H9 (cell line): ENCODE results near the gene RAB1A. TPM values are rescaled to one million over a fixed set of nuclear protein-coding genes. Genes with fewer than 3 reads are reported as not detected.

Source experiments
- DNase-seq: peaks from one replicate; pipeline ENCODE4 v3.0.0-alpha.2; 2017
- H2AFZ ChIP-seq: one replicate; pipeline ENCODE4 v1.6.1; 2013; ENCODE audit warnings: mild to moderate bottlenecking, low read length, control low read depth, moderate library complexity
- H2AK5ac ChIP-seq: 2 replicates; pipeline ENCODE4 v1.6.1; 2013; ENCODE audit warnings: low read length, control low read depth, mixed read lengths; ENCODE audit not compliant: insufficient read length
- H2BK120ac ChIP-seq: one replicate; pipeline ENCODE4 v1.6.1; 2013; ENCODE audit warnings: low read depth, mild to moderate bottlenecking, low read length, control low read depth, inconsistent platforms; ENCODE audit not compliant: poor library complexity, severe bottlenecking
- H2BK12ac ChIP-seq: 2 replicates; pipeline ENCODE4 v1.6.1; 2013; ENCODE audit warnings: low read length, control low read depth, mixed read lengths, low read depth; ENCODE audit not compliant: insufficient read length
- H2BK15ac ChIP-seq: 2 replicates; pipeline ENCODE4 v1.6.1; 2013; ENCODE audit warnings: low read depth, low read length, control low read depth
- H2BK20ac ChIP-seq: one replicate; pipeline ENCODE4 v1.6.1; 2013; ENCODE audit warnings: low read depth, mild to moderate bottlenecking, low read length, control low read depth, inconsistent platforms; ENCODE audit not compliant: poor library complexity, severe bottlenecking
- H2BK5ac ChIP-seq: 2 replicates; pipeline ENCODE4 v1.6.1; 2013; ENCODE audit warnings: low read length, control low read depth, mixed read lengths; ENCODE audit not compliant: insufficient read length
- H3K14ac ChIP-seq: 2 replicates; pipeline ENCODE4 v1.6.1; 2013; ENCODE audit warnings: low read length, control low read depth; ENCODE audit not compliant: insufficient read depth
- H3K18ac ChIP-seq: 2 replicates; pipeline ENCODE4 v1.6.1; 2013; ENCODE audit warnings: low read depth, mild to moderate bottlenecking, mixed read lengths, low read length, control low read depth; ENCODE audit not compliant: insufficient read length
- H3K23ac ChIP-seq: 2 replicates; pipeline ENCODE4 v1.6.1; 2013; ENCODE audit warnings: low read length, control low read depth, mixed read lengths, low read depth; ENCODE audit not compliant: insufficient read length
- H3K23me2 ChIP-seq: 2 replicates; pipeline ENCODE4 v1.6.1; 2013; ENCODE audit warnings: low read depth, mild to moderate bottlenecking, mixed read lengths, low read length, control low read depth; ENCODE audit not compliant: insufficient read length, poor library complexity, severe bottlenecking
- H3K27ac ChIP-seq: 2 replicates; pipeline ENCODE4 v1.5.1; 2013; ENCODE audit warnings: low read length, control low read depth, mixed read lengths, low read depth; ENCODE audit not compliant: insufficient read length
- H3K27me3 ChIP-seq: 2 replicates; pipeline ENCODE4 v1.6.1; 2013; ENCODE audit warnings: low read length, control low read depth, inconsistent platforms; ENCODE audit not compliant: insufficient read depth
- H3K4ac ChIP-seq: 2 replicates; pipeline ENCODE4 v1.6.1; 2013; ENCODE audit warnings: low read depth, mild to moderate bottlenecking, control low read depth, inconsistent platforms, low read length, moderate library complexity
- H3K4me1 ChIP-seq: 2 replicates; pipeline ENCODE4 v1.6.1; 2013; ENCODE audit warnings: low read length, control low read depth, inconsistent platforms; ENCODE audit not compliant: insufficient read depth
- H3K4me2 ChIP-seq: 2 replicates; pipeline ENCODE4 v1.6.1; 2013; ENCODE audit warnings: low read length, control low read depth, mixed read lengths; ENCODE audit not compliant: insufficient read length, insufficient read depth
- H3K56ac ChIP-seq: 2 replicates; pipeline ENCODE4 v1.6.1; 2013; ENCODE audit warnings: low read depth, mild to moderate bottlenecking, mixed read lengths, low read length, control low read depth; ENCODE audit not compliant: insufficient read length
- H3K79me1 ChIP-seq: 2 replicates; pipeline ENCODE4 v1.6.1; 2013; ENCODE audit warnings: low read depth, mild to moderate bottlenecking, moderate library complexity, low read length, control low read depth, inconsistent platforms; ENCODE audit not compliant: insufficient read depth, poor library complexity, severe bottlenecking
- H3K79me2 ChIP-seq: 2 replicates; pipeline ENCODE4 v1.6.1; 2013; ENCODE audit warnings: low read length, control low read depth, inconsistent platforms; ENCODE audit not compliant: insufficient read depth
- H3K9ac ChIP-seq: 2 replicates; pipeline ENCODE4 v1.6.1; 2013; ENCODE audit warnings: low read length, control low read depth, mixed read lengths; ENCODE audit not compliant: insufficient read length; ENCODE audit errors: extremely low read depth
- H3K9me3 ChIP-seq: one replicate; pipeline ENCODE4 v1.6.1; 2013; ENCODE audit warnings: low read depth, low read length, inconsistent platforms; ENCODE audit not compliant: control insufficient read depth
- H3T11ph ChIP-seq: one replicate; pipeline ENCODE4 v1.6.1; 2013; ENCODE audit warnings: mild to moderate bottlenecking, low read length, control low read depth, inconsistent platforms
- H4K20me1 ChIP-seq: one replicate; pipeline ENCODE4 v1.6.1; 2013; ENCODE audit not compliant: control insufficient read depth, insufficient read length, insufficient read depth
- H4K5ac ChIP-seq: 2 replicates; pipeline ENCODE4 v1.6.1; 2013; ENCODE audit warnings: low read depth, mild to moderate bottlenecking, mixed read lengths, low read length, control low read depth; ENCODE audit not compliant: insufficient read length
- H4K8ac ChIP-seq: replicated peaks from 2 replicates; pipeline ENCODE4 v1.6.1; 2013; ENCODE audit warnings: low read length, control low read depth, mixed read lengths, low read depth; ENCODE audit not compliant: insufficient read length
- H4K91ac ChIP-seq: 2 replicates; pipeline ENCODE4 v1.6.1; 2013; ENCODE audit warnings: low read depth, mild to moderate bottlenecking, moderate library complexity, mixed read lengths, low read length, control low read depth; ENCODE audit not compliant: insufficient read length
- H3K27ac Mint-ChIP-seq, 3 experiments: 2 replicates in 2 of 3; 3 replicates in 1 of 3; pipeline ENCODE4 v1.8.0; 2020 to 2021; ENCODE audit warnings: mixed read lengths in 3 of 3, mild to moderate bottlenecking in 1 of 3, moderate library complexity in 1 of 3
- H3K27me3 Mint-ChIP-seq: 2 replicates; pipeline ENCODE4 v1.8.0; 2021; ENCODE audit warnings: low read depth, mild to moderate bottlenecking, moderate library complexity, mixed read lengths
- H3K36me3 Mint-ChIP-seq, 3 experiments: 2 replicates in 2 of 3; 3 replicates in 1 of 3; pipeline ENCODE4 v1.8.0; 2020 to 2021; ENCODE audit warnings: low read depth in 3 of 3, mixed read lengths in 3 of 3; ENCODE audit not compliant: insufficient read depth in 1 of 3
- H3K4me1 Mint-ChIP-seq, 2 experiments: 2 replicates each; pipeline ENCODE4 v1.8.0; 2020; ENCODE audit warnings: mixed read lengths in 2 of 2
- H3K4me3 Mint-ChIP-seq, 2 experiments: 2 replicates in 1 of 2; 3 replicates in 1 of 2; pipeline ENCODE4 v1.8.0; 2020 to 2021; ENCODE audit warnings: mild to moderate bottlenecking in 2 of 2, mixed read lengths in 2 of 2, moderate library complexity in 1 of 2
- H3K9me3 Mint-ChIP-seq, 2 experiments: 2 replicates in 1 of 2; 3 replicates in 1 of 2; pipeline ENCODE4 v1.8.0; 2020; ENCODE audit warnings: mild to moderate bottlenecking in 2 of 2, mixed read lengths in 2 of 2, moderate library complexity in 1 of 2
- CTCF ChIP-seq: fragments of 200-600 bp; sonication (generic); conservative IDR thresholded peaks from 3 replicates; pipeline ENCODE4 v1.8.0; 2021; ENCODE audit warnings: antibody characterized with exemption, mild to moderate bottlenecking
- WGBS: extraction: QIAGEN DNeasy Blood & Tissue Kit; methylation state at CpG from one replicate; pipeline ENCODE4 v1.1.7; 2013; ENCODE audit warnings: missing lambda C conversion rate, low lambda C conversion rate, mixed read lengths; ENCODE audit not compliant: insufficient read length; ENCODE audit errors: extremely low coverage; 5-methylcytosine and 5-hydroxymethylcytosine counted together
- total RNA-seq: library from RNA; stranded (reverse); gene quantifications from 2 replicates; pipeline ENCODE4 v1.2.1, GENCODE V29; 2021

Gene RAB1A
- total RNA-seq, 1 experiment from 2014 or later, result 112 TPM

- no peaks in the 10 kb centered on the region for H3K9me3 Mint-ChIP-seq
- Histone ChIP-seq H4K8ac (no peak overlapping the region), H3K79me1 (no peaks in the 10 kb centered on the region), H4K91ac (no peak overlapping the region), H3K23me2 (no peaks in the 10 kb centered on the region), H2AK5ac (no peak overlapping the region), H2BK15ac (no peak overlapping the region), H3K27me3 (no peaks in the 10 kb centered on the region), H2AFZ (no peak overlapping the region), H3K23ac (no peak overlapping the region), H2BK120ac (no peak overlapping the region), H3K18ac (no peak overlapping the region), H2BK20ac (no peak overlapping the region), H4K5ac (no peak overlapping the region), H3K79me2 (no peaks in the 10 kb centered on the region), H3K27ac (no peak overlapping the region), H3K9me3 (no peaks in the 10 kb centered on the region), H3K14ac (no peak overlapping the region; the same call in 1 of the 2 replicates), H3K4me1 (peaks cover 10% of the 10 kb centered on the region; the same call in 1 of the 2 replicates), H3K56ac (no peak overlapping the region), H4K20me1 (no peaks in the 10 kb centered on the region), H3K4ac (no peak overlapping the region), H3K4me2 (no peak overlapping the region), H3K9ac (no peak overlapping the region), H3T11ph (no peak overlapping the region), H2BK5ac (no peak overlapping the region), H2BK12ac (no peak overlapping the region)
- no peak overlapping the region for H3K4me3 Mint-ChIP-seq
- no CpG with 5 or more reads among the region's 6 CpGs for WGBS
- DNase-seq, result no peak
- peaks cover 10 to 63% (median 57%) of the 10 kb centered on the region in 3 experiments for H3K36me3 Mint-ChIP-seq
- no peaks in the 10 kb centered on the region for H3K27me3 Mint-ChIP-seq
- TF ChIP-seq CTCF, result no peak
- peak overlapping the region in 1 of 3 experiments; percentile 59; a peak in 1 of 7 replicates for H3K27ac Mint-ChIP-seq
- H3K4me1 Mint-ChIP-seq, result peaks cover 25 to 27% of the 10 kb centered on the region in 2 experiments
Measured at GRCh38 chr2:65079017-65079416, 50.9 kb downstream of the RAB1A start.
